ENCODE results near the gene PDZRN4. TPM values are rescaled to one million over a fixed set of nuclear protein-coding genes. Genes with fewer than 3 reads are reported as not detected.

PDZRN4 gene
- total RNA-seq, 3 donors from 2014 or later = 0.98 to 53.4 (median 2.8) TPM

DNA sequence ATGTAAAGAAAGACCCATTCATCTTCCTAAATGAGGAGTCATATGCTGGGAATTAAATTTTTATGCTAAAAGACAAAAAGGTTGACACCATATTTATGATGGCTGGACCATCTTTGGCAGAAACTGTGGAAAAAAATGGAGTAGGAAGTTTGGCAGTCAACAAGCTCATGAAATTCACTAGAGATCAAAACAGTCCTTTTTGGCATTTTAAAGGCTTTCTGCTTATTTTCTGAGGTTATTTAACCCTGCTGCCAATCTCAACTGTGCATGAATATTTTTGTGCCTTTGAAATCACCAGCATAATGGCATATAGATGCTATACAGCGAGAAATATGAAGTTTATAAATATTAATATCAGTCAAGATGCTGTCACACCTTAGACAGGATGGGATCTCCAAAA, 399.5 kb downstream of the PDZRN4 start:
- Histone ChIP-seq H3K4me1 (no peaks in the 10 kb centered on the region), H3K27ac (no peak overlapping the region), H3K4me3 (no peak overlapping the region), H3K27me3 (no peaks in the 10 kb centered on the region), H3K36me3 (no peaks in the 10 kb centered on the region), H3K9me3 (no peaks in the 10 kb centered on the region)
- DNase-seq (ENCODE audit: low spot score in 2 of 2) = no peak
- intact Hi-C loops (cut with DNase I; ENCODE audit: low total_unique reads) = no loop called here
- TF ChIP-seq POLR2AphosphoS5 (IDR thresholded peaks at IDR 0.05) (no peak), CTCF (IDR thresholded peaks at IDR 0.05) (no peak), POLR2A (IDR thresholded peaks at IDR 0.05) (no peak)

GRCh38 chr12:41589878-41590277, 401.8 kb downstream of the PDZRN4 start:
- Histone ChIP-seq H3K4me1 (no peaks in the 10 kb centered on the region), H3K36me3 (no peaks in the 10 kb centered on the region), H3K27ac (no peak overlapping the region), H3K4me3 (no peak overlapping the region), H3K27me3 (no peaks in the 10 kb centered on the region), H3K9me3 (no peaks in the 10 kb centered on the region)
- DNase-seq (ENCODE audit: low spot score in 2 of 2) = no peak
- intact Hi-C loops (cut with DNase I; ENCODE audit: low total_unique reads) = no loop called here
- no peak for TF ChIP-seq POLR2AphosphoS5 (IDR thresholded peaks at IDR 0.05)
- TF ChIP-seq POLR2A (IDR thresholded peaks at IDR 0.05) = no peak
- no peak for TF ChIP-seq CTCF (IDR thresholded peaks at IDR 0.05)

GRCh38 chr12:41596190-41596589, 408.1 kb downstream of the PDZRN4 start:
- H3K36me3 ChIP-seq = no peaks in the 10 kb centered on the region
- intact Hi-C loops (cut with DNase I; ENCODE audit: low total_unique reads) = no loop called here
- no peaks in the 10 kb centered on the region for H3K9me3 ChIP-seq
- H3K27me3 ChIP-seq = no peaks in the 10 kb centered on the region
- H3K27ac ChIP-seq = no peak overlapping the region
- DNase-seq (ENCODE audit: low spot score in 2 of 2) = no peak
- TF ChIP-seq CTCF (IDR thresholded peaks at IDR 0.05) = no peak
- TF ChIP-seq POLR2A (IDR thresholded peaks at IDR 0.05) = no peak
- no peak for TF ChIP-seq POLR2AphosphoS5 (IDR thresholded peaks at IDR 0.05)
- no peaks in the 10 kb centered on the region for H3K4me1 ChIP-seq
- H3K4me3 ChIP-seq = no peak overlapping the region

- Histone ChIP-seq H3K4me3 (no peak overlapping the region), H3K4me1 (no peaks in the 10 kb centered on the region), H3K36me3 (no peaks in the 10 kb centered on the region), H3K27me3 (no peaks in the 10 kb centered on the region), H3K27ac (no peak overlapping the region), H3K9me3 (no peaks in the 10 kb centered on the region)
- intact Hi-C loops (cut with DNase I; ENCODE audit: low total_unique reads) = no loop called here
- no peak for TF ChIP-seq POLR2A (IDR thresholded peaks at IDR 0.05)
- no peak for TF ChIP-seq POLR2AphosphoS5 (IDR thresholded peaks at IDR 0.05)
- no peak for TF ChIP-seq CTCF (IDR thresholded peaks at IDR 0.05)
- no peak for DNase-seq (ENCODE audit: low spot score in 2 of 2)
Observed at GRCh38 chr12:41604830-41605229, 416.7 kb downstream of the PDZRN4 start.

GRCh38 chr12:41605545-41606305, 417.6 kb downstream of the PDZRN4 start:
- H3K4me3 ChIP-seq = no peak overlapping the region
- H3K36me3 ChIP-seq = no peaks in the 10 kb centered on the region
- no peaks in the 10 kb centered on the region for H3K9me3 ChIP-seq
- intact Hi-C loops (cut with DNase I; ENCODE audit: low total_unique reads) = no loop called here
- TF ChIP-seq POLR2A (IDR thresholded peaks at IDR 0.05) = no peak
- no peak for TF ChIP-seq CTCF (IDR thresholded peaks at IDR 0.05)
- TF ChIP-seq POLR2AphosphoS5 (IDR thresholded peaks at IDR 0.05) = no peak
- no peaks in the 10 kb centered on the region for H3K27me3 ChIP-seq
- no peak for DNase-seq (ENCODE audit: low spot score in 2 of 2)
- H3K4me1 ChIP-seq = no peaks in the 10 kb centered on the region
- no peak overlapping the region for H3K27ac ChIP-seq
